H1 (cell line): Measurements from ENCODE around the gene HES4. TPM values are rescaled to one million over a fixed set of nuclear protein-coding genes. Genes with fewer than 3 reads are reported as not detected.

Source experiments
- CTCF ChIA-PET: fragments of 300-600 bp; sonication (Branson Sonifier 250); formaldehyde crosslinking; loops from one replicate; lab custom pipeline; 2021; ENCODE audit not compliant: partially characterized antibody; lab: Charles Lee
- POLR2A ChIA-PET: fragments of 300-600 bp; sonication (Branson Sonifier 250); formaldehyde crosslinking; loops from one replicate; lab custom pipeline; 2021; ENCODE audit warnings: inconsistent platforms; ENCODE audit not compliant: partially characterized antibody; lab: Charles Lee
- DNase-seq, 2 experiments: peaks; one replicate each; pipeline versions ENCODE4 v3.0.0 to v3.0.0-alpha.2; 2010 to 2022; ENCODE audit warnings: low spot score in 2 of 2, low read depth in 1 of 2, mixed read lengths in 1 of 2
- FAIRE-seq: peaks from 2 replicates; lab custom pipeline; 2011; peaks lifted over from hg19 to GRCh38; lab: Jason Lieb, UNC
- H2AFZ ChIP-seq: 2 replicates; pipeline ENCODE4 v1.8.1; 2012; ENCODE audit warnings: low read length, inconsistent platforms
- H2AK5ac ChIP-seq: 2 replicates; pipeline ENCODE4 v1.6.1; 2013; ENCODE audit warnings: low read depth, low read length
- H2BK120ac ChIP-seq: replicated peaks from 2 replicates; pipeline ENCODE3; 2013; ENCODE audit warnings: low read depth, low read length, inconsistent platforms
- H2BK12ac ChIP-seq: 2 replicates; pipeline ENCODE4 v1.6.1; 2013; ENCODE audit warnings: low read depth, low read length
- H2BK15ac ChIP-seq: 2 replicates; pipeline ENCODE4 v1.6.1; 2013; ENCODE audit warnings: low read length
- H2BK20ac ChIP-seq: 2 replicates; pipeline ENCODE4 v1.6.1; 2013; ENCODE audit warnings: low read length
- H2BK5ac ChIP-seq: 2 replicates; pipeline ENCODE4 v1.6.1; 2013; ENCODE audit warnings: low read depth, low read length
- H3K14ac ChIP-seq: 2 replicates; pipeline ENCODE4 v1.6.1; 2013; ENCODE audit warnings: inconsistent platforms; ENCODE audit not compliant: insufficient read length
- H3K18ac ChIP-seq: 2 replicates; pipeline ENCODE4 v1.6.1; 2013; ENCODE audit warnings: low read length; ENCODE audit errors: extremely low read depth
- H3K23ac ChIP-seq: 2 replicates; pipeline ENCODE4 v1.6.1; 2013; ENCODE audit warnings: inconsistent platforms; ENCODE audit not compliant: insufficient read length
- H3K23me2 ChIP-seq: 2 replicates; pipeline ENCODE4 v1.6.1; 2013; ENCODE audit warnings: low read depth, low read length
- H3K27ac ChIP-seq: 2 replicates; pipeline ENCODE4 v1.6.1; 2011; ENCODE audit warnings: low read depth, low read length, inconsistent platforms
- H3K27me3 ChIP-seq, 4 experiments: replicated peaks in 1 of 4; 1 replicate in 1 of 4; 2 replicates in 3 of 4; pipeline versions ENCODE4 v1.6.1 to v1.8.1; 2011 to 2013; ENCODE audit warnings: low read length in 3 of 4, mild to moderate bottlenecking in 3 of 4, inconsistent platforms in 2 of 4, mixed read lengths in 2 of 4, moderate library complexity in 1 of 4; ENCODE audit not compliant: control insufficient read depth in 3 of 4, insufficient read depth in 3 of 4; ENCODE audit errors: extremely low read depth in 1 of 4
- H3K36me3 ChIP-seq, 4 experiments: 2 replicates each; pipeline versions ENCODE4 v1.6.1 to v1.8.1; 2011 to 2013; ENCODE audit warnings: mild to moderate bottlenecking in 4 of 4, low read length in 3 of 4, moderate library complexity in 2 of 4, control low read depth in 1 of 4, inconsistent platforms in 1 of 4; ENCODE audit not compliant: insufficient read depth in 4 of 4, control insufficient read depth in 2 of 4
- H3K4ac ChIP-seq: replicated peaks from 2 replicates; pipeline ENCODE3; 2013; ENCODE audit warnings: low read length, low read depth, mixed read lengths, inconsistent platforms; ENCODE audit not compliant: insufficient read length
- H3K4me1 ChIP-seq, 4 experiments: replicated peaks in 1 of 4; 1 replicate in 1 of 4; 2 replicates in 3 of 4; pipeline versions ENCODE4 v1.6.1 to v1.8.1; 2011 to 2013; ENCODE audit warnings: low read length in 3 of 4, inconsistent platforms in 2 of 4, mixed read lengths in 1 of 4; ENCODE audit not compliant: insufficient read depth in 4 of 4, control insufficient read depth in 3 of 4
- H3K4me2 ChIP-seq, 2 experiments: 2 replicates each; pipeline versions ENCODE4 v1.6.1 to v1.8.1; 2011 to 2013; ENCODE audit warnings: low read depth in 2 of 2, low read length in 2 of 2, control low read depth in 1 of 2, inconsistent platforms in 1 of 2, mild to moderate bottlenecking in 1 of 2; ENCODE audit not compliant: insufficient read depth in 1 of 2
- H3K4me3 ChIP-seq, 4 experiments: fragments of 200-600, 300-600 bp in 1 of 4; sonication (generic), shearing (Covaris generic), sonication (Bioruptor Twin) in 1 of 4; 2 replicates each; pipeline versions ENCODE4 v1.5.1 to v1.8.1; 2011 to 2016; ENCODE audit warnings: low read length in 4 of 4, low read depth in 3 of 4, control low read depth in 2 of 4, inconsistent platforms in 2 of 4, mild to moderate bottlenecking in 2 of 4, mixed read lengths in 1 of 4, moderate library complexity in 1 of 4; ENCODE audit not compliant: insufficient read depth in 2 of 4; ENCODE audit errors: extremely low read depth in 1 of 4
- H3K56ac ChIP-seq: replicated peaks from 2 replicates; pipeline ENCODE3; 2013; ENCODE audit warnings: low read depth, mild to moderate bottlenecking, mixed read lengths, low read length, inconsistent platforms; ENCODE audit not compliant: insufficient read length
- H3K79me1 ChIP-seq: 2 replicates; pipeline ENCODE4 v1.6.1; 2013; ENCODE audit warnings: low read depth, low read length, control low read depth
- H3K79me2 ChIP-seq, 2 experiments: 2 replicates each; pipeline versions ENCODE4 v1.6.1 to v1.8.1; 2012 to 2013; ENCODE audit warnings: low read length in 2 of 2, mild to moderate bottlenecking in 2 of 2, inconsistent platforms in 1 of 2; ENCODE audit not compliant: insufficient read depth in 2 of 2, control insufficient read depth in 1 of 2
- H3K9ac ChIP-seq, 4 experiments: replicated peaks in 1 of 4; 1 replicate in 1 of 4; 2 replicates in 3 of 4; pipeline versions ENCODE4 v1.6.1 to v1.8.1; 2011 to 2013; ENCODE audit warnings: low read depth in 3 of 4, low read length in 3 of 4, control low read depth in 2 of 4, mild to moderate bottlenecking in 2 of 4, moderate library complexity in 2 of 4, inconsistent platforms in 1 of 4; ENCODE audit errors: extremely low read depth in 1 of 4
- H3K9me3 ChIP-seq, 2 experiments: 2 replicates each; pipeline versions ENCODE4 v1.6.1 to v1.8.1; 2012 to 2013; ENCODE audit warnings: mild to moderate bottlenecking in 2 of 2, moderate library complexity in 2 of 2, control low read depth in 1 of 2, inconsistent platforms in 1 of 2, low read depth in 1 of 2, low read length in 1 of 2, mixed read lengths in 1 of 2; ENCODE audit not compliant: insufficient read depth in 2 of 2
- H4K20me1 ChIP-seq, 2 experiments: replicated peaks in 1 of 2; 2 replicates each; pipeline versions ENCODE3 to v1.8.1; 2011 to 2013; ENCODE audit warnings: inconsistent platforms in 2 of 2, low read length in 2 of 2, mild to moderate bottlenecking in 1 of 2; ENCODE audit not compliant: insufficient read depth in 2 of 2, control insufficient read depth in 1 of 2
- H4K5ac ChIP-seq: 2 replicates; pipeline ENCODE4 v1.6.1; 2013; ENCODE audit warnings: low read length, low read depth, mixed read lengths, inconsistent platforms; ENCODE audit not compliant: insufficient read length
- H4K8ac ChIP-seq: 2 replicates; pipeline ENCODE4 v1.8.0; 2013; ENCODE audit warnings: mild to moderate bottlenecking, moderate library complexity, low read length, inconsistent platforms; ENCODE audit not compliant: insufficient read depth; ENCODE audit errors: extremely low read depth
- H4K91ac ChIP-seq: replicated peaks from 2 replicates; pipeline ENCODE3; 2013; ENCODE audit warnings: low read length, mixed read lengths, inconsistent platforms; ENCODE audit not compliant: insufficient read length
- BACH1 ChIP-seq: IDR thresholded peaks from 2 replicates; pipeline ENCODE4 v1.6.1; 2012; ENCODE audit warnings: low read length, improper control_type of control experiment
- FOSL1 ChIP-seq: IDR thresholded peaks from 2 replicates; pipeline ENCODE4 v1.6.1; 2011; ENCODE audit warnings: mild to moderate bottlenecking, low read depth, low read length, moderate library complexity; ENCODE audit not compliant: insufficient read depth
- GABPA ChIP-seq: IDR thresholded peaks from 2 replicates; pipeline ENCODE4 v1.6.1; 2011; ENCODE audit warnings: mild to moderate bottlenecking, low read length, moderate library complexity, borderline replicate concordance; ENCODE audit not compliant: insufficient read depth
- HDAC2 ChIP-seq, 2 experiments: fragments of 300-600 bp in 1 of 2; sonication (generic) in 1 of 2; IDR thresholded peaks; 2 replicates each; pipeline ENCODE4 v1.6.1; 2011 to 2012; ENCODE audit warnings: low read depth in 2 of 2, low read length in 2 of 2, mild to moderate bottlenecking in 2 of 2, moderate library complexity in 2 of 2, borderline replicate concordance in 1 of 2, inconsistent platforms in 1 of 2
- PHF8 ChIP-seq: fragments of 200-600 bp; sonication (generic); conservative IDR thresholded peaks from 2 replicates; pipeline ENCODE4 v1.7.1; 2012; ENCODE audit warnings: low read depth, mild to moderate bottlenecking, inconsistent platforms, low read length, moderate library complexity
- POLR2AphosphoS5 ChIP-seq: IDR thresholded peaks from 2 replicates; pipeline ENCODE4 v1.6.1; 2011; ENCODE audit warnings: low read depth, low read length
- RNF2 ChIP-seq: fragments of 200-900, 300-1000 bp; sonication (generic); IDR thresholded peaks from 2 replicates; pipeline ENCODE4 v1.7.1; 2016; ENCODE audit warnings: borderline replicate concordance, low read depth, mild to moderate bottlenecking, antibody characterized with exemption, low read length; ENCODE audit not compliant: poor library complexity, severe bottlenecking; ENCODE audit errors: missing control alignments
- RXRA ChIP-seq: IDR thresholded peaks from 2 replicates; pipeline ENCODE4 v1.6.1; 2011; ENCODE audit warnings: low read depth, mild to moderate bottlenecking, low read length, moderate library complexity; ENCODE audit not compliant: insufficient read depth
- SRF ChIP-seq: IDR thresholded peaks from 2 replicates; pipeline ENCODE4 v1.6.1; 2011; ENCODE audit warnings: mild to moderate bottlenecking, low read depth, low read length, moderate library complexity
- SUZ12 ChIP-seq: fragments of 200-600 bp; sonication (generic); IDR thresholded peaks from 2 replicates; pipeline ENCODE4 v1.6.1; 2012; ENCODE audit warnings: mild to moderate bottlenecking, inconsistent platforms, low read length, moderate library complexity, mixed read lengths
- WGBS, 2 experiments: shearing (Covaris generic) in 1 of 2; methylation state at CpG; one replicate each; pipeline versions ENCODE4 v1.1.6 to v1.1.7; 2013 to 2015; ENCODE audit warnings: low lambda C conversion rate in 2 of 2, mixed read lengths in 2 of 2, inconsistent platforms in 1 of 2, low coverage in 1 of 2, missing lambda C conversion rate in 1 of 2; ENCODE audit not compliant: insufficient replicate concordance in 2 of 2, insufficient coverage in 1 of 2, insufficient read length in 1 of 2; ENCODE audit errors: extremely low coverage in 1 of 2, missing lambda C conversion rate in 1 of 2; 5-methylcytosine and 5-hydroxymethylcytosine counted together
- polyA plus RNA-seq, 7 experiments: library from polyadenylated mRNA; depleted of rRNA in 3 of 7; stranded (reverse) in 5 of 7; unstranded in 2 of 7; fragments of >200 nt in 5 of 7; fragments of 200-250 nt in 2 of 7; gene quantifications; 1 replicate in 5 of 7; 2 replicates in 1 of 7; 4 replicates in 1 of 7; pipeline versions ENCODE4 v1.2.1 to v1.2.3, GENCODE V29; 2011 to 2013; ENCODE audit warnings: missing spikeins in 2 of 7, mixed read lengths in 2 of 7
- total RNA-seq: library from RNA; stranded (reverse); fragmentation: NEBNext Ultra II Directional; extraction: Animal tissue kit (Norgen Biotek cat#: 25700); gene quantifications from 2 replicates; pipeline ENCODE4 v1.2.1, GENCODE V29; 2021

HES4 gene
- total and polyA plus RNA-seq, 2 of the 8 experiments (the other 6 are each of a cell fraction or from before 2014, with no cell fraction given) = 2.8 to 3.5 TPM

- ChIA-PET POLR2A (interaction anchor here (1.5 kb wide), 1 partner anchor 30 kb away, joined by 3 read pairs; no protein-coding TSS in a partner anchor), CTCF (interaction anchor here (0.9 to 7.0 kb wide), 4 partner anchors 10 to 89 kb away, joined by 3 to 53 read pairs (median 8); partner anchors contain the start of gene PERM1)
- no peak overlapping the region for H2BK20ac ChIP-seq
- no peak overlapping the region for H3K4ac ChIP-seq
- no peak overlapping the region for H3K14ac ChIP-seq
- no peak overlapping the region for H4K5ac ChIP-seq
- peaks cover 0 to 13% of the 10 kb centered on the region in 2 experiments for H4K20me1 ChIP-seq
- H2BK12ac ChIP-seq = no peak overlapping the region
- DNase-seq = no peak
- no peak overlapping the region for H4K8ac ChIP-seq
- peaks cover 0 to 3% of the 10 kb centered on the region in 2 experiments; a peak in 1 of 4 replicates for H3K79me2 ChIP-seq
- no peaks in the 10 kb centered on the region for H3K36me3 ChIP-seq
- H3K56ac ChIP-seq = no peak overlapping the region
- no peak overlapping the region for H3K23ac ChIP-seq
- no peak overlapping the region for H4K91ac ChIP-seq
- 76% methylated on average over 18 of the region's 28 CpGs; no CpG with 5 or more reads in 1 of the 2 experiments for WGBS, 2 experiments
- H3K79me1 ChIP-seq = no peaks in the 10 kb centered on the region; the same call in 1 of the 2 replicates
- no peak overlapping the region for H3K18ac ChIP-seq
- H2BK15ac ChIP-seq = no peak overlapping the region
- no peaks in the 10 kb centered on the region for H3K9me3 ChIP-seq
- no peak overlapping the region for H2AK5ac ChIP-seq
- H3K4me3 ChIP-seq = no peak overlapping the region
- H2BK120ac ChIP-seq = no peak overlapping the region
- H3K4me2 ChIP-seq = no peak overlapping the region
- H3K4me1 ChIP-seq = peaks cover 0 to 15% (median 5%) of the 10 kb centered on the region in 4 experiments; a peak in 4 of 7 replicates
- H3K27me3 ChIP-seq = peaks cover 0 to 38% (median 24%) of the 10 kb centered on the region in 4 experiments; a peak in 6 of 7 replicates
- H3K27ac ChIP-seq = no peak overlapping the region
- H2AFZ ChIP-seq = no peak overlapping the region
- FAIRE-seq = no peak
- no peak overlapping the region for H2BK5ac ChIP-seq
- peaks cover 5% of the 10 kb centered on the region; the same call in 1 of the 2 replicates for H3K23me2 ChIP-seq
- no peak overlapping the region for H3K9ac ChIP-seq
- TF ChIP-seq POLR2AphosphoS5 (no peak), SRF (no peak), RXRA (no peak), PHF8 (no peak), HDAC2 (IDR thresholded peaks at IDR 0.05; ENCODE audit: borderline replicate concordance in 1 of 2, low read depth in 2 of 2, low read length in 2 of 2) (no peak), BACH1 (no peak), SUZ12 (no peak), RNF2 (no peak), FOSL1 (no peak), GABPA (no peak)
These were observed 26.2 kb downstream of the HES4 start for GRCh38 chr1:973459-974292.
